Activated CD4-positive, alpha-beta T cell treated with anti-CD3 and anti-CD28 coated beads for 1 hour (primary cell): Measurements from ENCODE around the gene GTPBP6.
A peak's percentile ranks its signal among the peaks of the same experiment; 100 is the strongest.

Source experiments
- DNase-seq: peaks from one replicate; pipeline ENCODE4 v3.0.0-alpha.2; 2020

GTPBP6 gene, protein sequence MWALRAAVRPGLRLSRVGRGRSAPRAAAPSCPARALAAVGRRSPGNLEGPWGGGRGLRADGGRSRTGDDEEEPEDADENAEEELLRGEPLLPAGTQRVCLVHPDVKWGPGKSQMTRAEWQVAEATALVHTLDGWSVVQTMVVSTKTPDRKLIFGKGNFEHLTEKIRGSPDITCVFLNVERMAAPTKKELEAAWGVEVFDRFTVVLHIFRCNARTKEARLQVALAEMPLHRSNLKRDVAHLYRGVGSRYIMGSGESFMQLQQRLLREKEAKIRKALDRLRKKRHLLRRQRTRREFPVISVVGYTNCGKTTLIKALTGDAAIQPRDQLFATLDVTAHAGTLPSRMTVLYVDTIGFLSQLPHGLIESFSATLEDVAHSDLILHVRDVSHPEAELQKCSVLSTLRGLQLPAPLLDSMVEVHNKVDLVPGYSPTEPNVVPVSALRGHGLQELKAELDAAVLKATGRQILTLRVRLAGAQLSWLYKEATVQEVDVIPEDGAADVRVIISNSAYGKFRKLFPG

DNA sequence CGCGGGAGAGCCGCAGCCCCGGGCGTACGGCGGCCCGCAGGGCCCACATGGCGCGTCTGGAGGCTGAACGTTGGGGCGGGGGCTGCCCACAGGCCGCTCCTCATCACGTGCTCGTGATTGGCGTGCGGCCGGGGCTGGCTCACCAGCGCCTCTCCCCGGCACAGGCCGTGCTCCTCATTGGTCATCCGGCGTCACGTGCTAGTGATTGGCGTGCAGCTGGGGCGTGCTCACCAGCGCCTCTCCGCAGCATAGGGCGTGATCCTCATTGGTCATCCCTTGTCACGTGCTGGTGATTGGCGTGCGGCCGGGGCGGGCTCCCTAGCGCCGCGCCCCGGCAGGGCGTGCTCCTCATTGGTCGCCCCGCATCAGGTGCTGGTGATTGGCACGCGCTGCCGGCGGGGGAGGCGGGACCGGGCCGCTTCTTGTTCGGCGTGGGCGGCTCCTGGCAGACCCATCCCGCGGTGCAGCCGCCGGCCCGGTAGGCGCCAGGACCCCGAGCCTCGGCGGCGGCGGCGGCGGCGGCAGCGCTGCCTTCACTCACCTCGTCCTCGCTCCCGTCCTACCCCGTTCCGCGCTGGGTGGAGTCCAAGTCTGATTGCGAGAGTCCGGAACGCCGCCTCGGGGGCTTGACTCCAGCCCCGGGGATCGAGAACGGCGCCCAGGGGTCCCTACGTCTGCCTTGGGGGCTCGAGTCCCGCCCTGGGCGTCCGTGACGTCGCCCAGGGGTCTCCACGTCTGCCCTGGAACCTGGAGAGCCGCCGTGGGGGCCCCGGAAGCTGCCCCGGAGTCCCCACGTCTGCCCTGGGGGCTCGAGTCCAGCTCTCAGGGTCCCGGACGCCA is at the start of gene GTPBP6:
GTPBP6 (minus strand) TSS at position 58 of the 840 bp plus-strand sequence; CDS start at position 49, 9 bp downstream.
- DNase-seq, result peak; percentile 99

DNA sequence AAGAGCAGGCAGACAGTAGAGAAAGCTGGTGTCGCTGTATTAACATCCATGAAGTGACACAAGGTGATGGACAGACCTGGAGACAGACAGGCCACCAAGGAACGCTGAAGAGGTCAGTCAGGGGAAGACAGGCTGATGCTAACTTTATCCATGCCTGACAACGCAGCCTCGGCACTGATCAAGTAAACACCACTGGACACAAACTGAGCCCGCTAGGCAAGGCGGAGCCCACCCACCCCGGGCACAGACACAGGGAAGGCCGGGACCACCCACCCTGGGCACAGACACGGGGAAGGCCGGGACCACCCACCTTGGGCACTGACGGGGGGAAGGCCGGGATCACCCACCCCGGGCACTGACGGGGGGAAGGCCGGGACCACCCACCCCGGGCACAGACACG is 49.3 kb upstream of the GTPBP6 start:
- DNase-seq, result no peak

DNA sequence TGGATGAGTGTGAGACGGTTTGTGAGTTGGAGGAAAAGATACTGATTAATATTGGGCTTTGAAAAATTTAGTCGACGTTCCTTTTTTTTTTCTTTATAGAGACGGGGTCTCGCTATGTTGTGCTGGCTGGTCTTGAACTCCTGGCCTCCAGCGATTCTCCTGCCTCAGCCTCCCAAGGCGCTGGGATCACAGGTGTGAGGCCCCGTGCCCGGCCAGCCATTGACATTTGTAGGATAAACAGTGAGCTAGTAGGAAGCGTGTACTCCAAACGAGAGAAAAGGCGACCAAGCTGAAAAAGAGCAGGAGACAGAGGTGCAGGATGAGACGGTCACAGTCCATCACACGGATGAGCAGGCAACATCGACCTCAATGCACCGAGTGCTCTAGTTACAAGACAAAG is 48.8 kb upstream of the GTPBP6 start:
- DNase-seq, result no peak

DNA sequence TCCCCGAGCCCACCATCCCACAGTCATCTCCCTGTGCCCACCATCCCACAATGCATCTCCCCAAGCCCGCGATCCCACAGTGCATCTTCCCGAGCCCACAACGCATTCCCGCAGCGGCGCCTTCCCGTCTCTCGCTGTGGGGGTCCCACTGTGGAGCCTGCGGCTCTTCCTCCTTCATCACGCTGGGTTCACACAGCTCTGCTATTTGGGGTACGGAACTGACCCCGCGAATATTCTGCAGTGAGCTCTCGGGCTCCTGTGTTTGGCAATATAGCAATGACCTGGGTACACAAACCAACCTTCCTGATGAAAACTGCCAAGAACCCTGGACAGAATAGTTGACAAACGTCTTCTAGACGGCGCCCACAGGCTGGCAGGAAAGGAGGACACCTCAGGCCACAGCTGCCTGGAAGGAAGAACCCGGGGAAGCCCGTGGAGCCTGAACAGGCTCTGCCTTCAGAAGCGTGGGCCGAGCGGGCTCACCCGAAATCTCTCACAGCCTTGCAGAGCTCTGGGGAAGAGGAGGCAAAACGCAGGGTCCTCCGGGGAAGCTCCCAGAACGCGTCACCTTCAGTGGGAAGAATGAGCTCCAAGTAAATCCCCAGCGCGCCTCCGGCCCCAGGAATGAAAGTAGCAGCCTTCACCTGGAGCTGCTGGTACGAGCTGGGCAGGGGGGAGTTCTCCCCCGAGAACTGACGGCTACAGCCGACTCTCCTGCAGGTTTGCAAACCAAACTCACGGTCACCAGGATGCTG is 45.2 kb upstream of the GTPBP6 start:
- no peak for DNase-seq

DNA sequence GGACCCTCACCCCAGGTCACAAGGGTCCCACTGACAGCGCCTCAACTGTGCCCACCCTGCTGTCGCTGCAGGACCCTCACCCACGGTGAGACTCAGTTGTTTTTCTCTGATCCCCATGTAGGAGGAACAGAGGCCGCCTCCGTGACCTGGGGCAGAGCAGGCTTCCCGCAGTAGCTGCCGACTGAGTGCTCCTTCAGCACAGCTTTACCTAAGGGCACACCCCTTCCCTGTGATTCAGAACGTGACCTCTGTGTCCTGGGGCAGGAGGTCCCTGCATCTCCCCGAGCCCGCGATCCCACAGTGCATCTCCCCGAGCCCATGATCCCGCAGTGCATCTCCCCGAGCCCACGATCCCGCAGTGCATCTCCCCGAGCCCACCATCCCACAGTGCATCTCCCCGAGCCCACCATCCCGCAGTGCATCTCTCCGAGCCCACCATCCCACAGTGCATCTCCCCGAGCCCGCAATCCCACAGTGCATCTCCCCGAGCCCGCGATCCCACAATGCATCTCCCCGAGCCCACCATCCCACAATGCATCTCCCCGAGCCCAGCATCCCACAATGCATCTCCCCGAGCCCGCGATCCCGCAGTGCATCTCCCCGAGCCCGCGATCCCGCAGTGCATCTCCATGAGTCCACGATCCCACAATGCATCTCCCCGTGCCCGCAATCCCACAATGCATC is 44.5 kb upstream of the GTPBP6 start:
- no peak for DNase-seq

DNA sequence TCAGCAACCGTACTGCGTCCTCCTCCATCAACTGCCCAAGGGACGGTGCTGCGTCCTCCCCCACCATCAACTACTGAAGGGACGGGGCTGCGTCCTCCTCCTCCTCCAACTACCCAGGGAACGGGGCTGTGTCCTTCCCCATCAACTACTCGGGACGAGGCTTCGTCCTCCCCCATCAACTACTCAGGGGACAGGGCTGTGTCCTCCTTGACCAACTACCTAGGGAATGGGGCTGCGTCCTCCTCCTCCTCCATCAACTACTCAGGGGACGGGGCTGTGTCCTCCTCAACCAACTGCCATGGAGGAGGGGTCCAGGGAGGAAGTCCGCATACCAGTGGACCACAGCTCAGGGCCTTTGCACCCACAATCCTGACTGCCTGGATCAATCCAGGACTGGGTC is 43.8 kb upstream of the GTPBP6 start:
- no peak for DNase-seq

DNA sequence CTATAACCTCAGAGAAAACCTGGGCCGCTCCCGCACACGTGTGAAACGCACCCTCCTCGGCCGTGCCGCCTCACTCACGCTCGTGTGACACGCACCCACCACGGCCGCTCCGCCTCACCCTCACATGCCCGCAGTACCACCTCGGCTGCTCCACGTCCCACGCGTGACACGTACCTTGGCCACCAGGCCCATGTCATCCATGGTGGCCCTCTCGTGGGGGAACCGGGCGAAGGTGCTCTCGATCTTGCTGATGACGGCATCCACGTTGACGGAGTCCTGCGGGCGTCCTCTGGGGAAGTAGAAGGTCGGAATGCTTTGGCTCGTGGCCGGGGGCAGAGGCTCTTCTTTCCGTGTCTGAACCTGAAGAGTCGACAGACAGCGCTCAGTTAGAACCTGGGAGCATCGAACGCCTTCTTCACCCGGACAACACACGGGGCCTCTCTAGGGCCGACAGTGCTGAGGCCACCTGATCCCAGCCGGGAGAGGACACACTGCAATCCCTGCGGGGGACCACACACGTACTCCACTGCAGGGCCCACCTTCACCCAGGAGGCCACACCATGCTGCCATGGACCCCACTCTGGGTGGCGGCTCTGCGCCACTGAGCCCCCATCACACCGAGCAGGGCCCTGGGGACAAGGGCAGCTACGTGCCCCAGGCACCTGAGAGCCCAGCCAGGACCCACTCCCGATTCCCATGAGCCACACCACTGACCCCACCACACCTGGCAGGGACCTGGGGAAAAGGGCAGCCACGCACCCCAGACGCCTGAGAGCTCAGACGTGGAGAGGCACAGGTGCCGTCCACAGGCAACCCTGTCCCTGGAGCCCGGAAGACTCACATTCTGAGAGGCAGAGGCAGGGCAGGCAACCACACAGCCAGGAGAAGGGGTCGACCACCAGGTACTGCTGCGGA is 42.9 kb upstream of the GTPBP6 start:
- DNase-seq, result no peak

DNA sequence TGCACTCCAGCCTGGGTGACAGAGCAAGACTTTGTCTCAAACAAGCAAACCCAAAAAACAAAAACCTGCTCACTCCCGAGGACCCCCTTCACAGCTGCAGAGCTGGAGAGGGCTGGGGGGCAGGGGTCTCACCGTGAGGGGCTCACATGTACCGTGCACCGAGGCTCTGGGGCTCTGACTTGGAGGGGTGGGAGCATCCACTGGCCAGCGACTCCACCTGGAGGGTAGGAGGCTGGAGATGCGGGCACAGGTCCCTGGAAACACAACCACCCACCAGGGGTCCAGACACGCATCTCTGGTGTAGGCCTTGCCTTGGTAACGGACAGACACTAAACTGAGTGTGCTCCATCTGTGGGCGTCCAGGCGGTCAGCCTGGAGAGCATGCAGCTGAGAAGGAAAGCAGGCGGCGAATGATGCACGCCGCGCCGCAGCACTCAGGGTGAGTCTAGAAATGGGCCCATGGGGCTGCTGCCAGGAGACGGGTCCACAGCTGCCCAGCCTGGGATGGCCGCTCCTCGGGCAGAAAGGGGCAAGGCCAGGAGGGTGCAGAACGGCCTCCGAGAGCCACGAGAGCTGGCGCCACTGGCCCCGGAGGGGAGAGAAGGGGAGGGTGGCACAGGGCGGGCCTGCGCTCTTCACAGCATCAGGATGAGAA is 42.0 kb upstream of the GTPBP6 start:
- DNase-seq, result no peak

DNA sequence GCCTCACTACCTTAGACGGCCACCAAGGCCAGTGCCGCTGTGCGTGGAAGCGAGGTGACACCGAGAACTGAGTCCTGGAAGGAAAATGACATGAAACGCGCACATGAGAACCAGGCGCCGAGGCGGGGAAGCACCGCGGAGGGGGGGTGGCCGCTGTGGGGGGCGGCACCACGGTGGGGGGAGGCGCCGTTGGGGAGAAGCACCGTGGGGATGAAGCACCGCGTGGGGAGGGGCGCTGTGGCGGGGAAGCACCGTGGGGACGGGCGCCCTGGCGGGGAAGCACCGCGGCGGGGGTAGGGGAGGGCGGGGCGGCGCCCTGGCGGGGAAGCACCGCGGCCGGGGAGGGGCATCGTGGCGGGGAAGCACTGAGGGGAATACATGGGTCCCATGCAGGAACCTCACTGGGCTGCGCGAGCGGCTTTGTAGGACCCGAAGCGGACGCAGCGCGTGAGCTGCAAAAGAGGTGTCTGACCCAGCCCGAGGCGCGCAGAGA is 40.1 kb upstream of the GTPBP6 start:
- no peak for DNase-seq

DNA sequence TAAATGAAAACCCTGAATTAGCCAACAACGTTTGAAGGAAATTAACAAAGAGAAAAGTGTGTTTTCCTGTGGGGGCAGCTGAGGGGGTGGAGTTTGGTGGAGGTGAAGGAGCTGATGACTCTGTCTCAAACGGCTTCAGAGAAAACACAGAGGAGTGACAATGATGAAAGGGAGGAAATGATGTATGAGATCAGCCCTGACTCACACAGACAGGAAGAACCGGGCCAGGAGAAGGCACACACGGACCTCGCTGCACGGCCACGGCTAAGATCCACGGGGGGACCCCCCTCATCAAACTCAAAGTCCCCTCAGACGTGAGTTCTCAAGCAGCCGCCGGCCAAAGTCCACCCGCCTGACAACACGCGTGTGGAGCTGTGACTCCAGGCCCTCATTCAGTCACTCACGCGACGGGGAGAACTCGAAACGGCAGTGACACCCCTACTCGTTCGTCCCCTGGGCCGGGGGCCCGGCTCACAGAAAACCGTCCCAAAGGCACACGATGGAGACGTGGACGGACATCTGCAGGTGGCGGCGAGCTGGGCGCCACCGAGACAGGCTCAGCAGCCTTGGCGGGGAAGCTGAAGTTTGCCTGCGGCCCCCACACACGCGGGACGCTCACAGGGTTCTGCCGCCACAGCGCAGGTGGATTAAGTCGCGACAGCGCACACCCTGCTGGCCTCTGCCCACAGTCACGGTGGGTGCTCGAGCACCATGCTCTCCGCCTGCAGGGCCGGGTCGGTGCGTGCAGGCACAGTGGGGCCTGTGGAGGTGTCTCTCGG is 39.3 kb upstream of the GTPBP6 start:
- DNase-seq, result peak; percentile 19

DNA sequence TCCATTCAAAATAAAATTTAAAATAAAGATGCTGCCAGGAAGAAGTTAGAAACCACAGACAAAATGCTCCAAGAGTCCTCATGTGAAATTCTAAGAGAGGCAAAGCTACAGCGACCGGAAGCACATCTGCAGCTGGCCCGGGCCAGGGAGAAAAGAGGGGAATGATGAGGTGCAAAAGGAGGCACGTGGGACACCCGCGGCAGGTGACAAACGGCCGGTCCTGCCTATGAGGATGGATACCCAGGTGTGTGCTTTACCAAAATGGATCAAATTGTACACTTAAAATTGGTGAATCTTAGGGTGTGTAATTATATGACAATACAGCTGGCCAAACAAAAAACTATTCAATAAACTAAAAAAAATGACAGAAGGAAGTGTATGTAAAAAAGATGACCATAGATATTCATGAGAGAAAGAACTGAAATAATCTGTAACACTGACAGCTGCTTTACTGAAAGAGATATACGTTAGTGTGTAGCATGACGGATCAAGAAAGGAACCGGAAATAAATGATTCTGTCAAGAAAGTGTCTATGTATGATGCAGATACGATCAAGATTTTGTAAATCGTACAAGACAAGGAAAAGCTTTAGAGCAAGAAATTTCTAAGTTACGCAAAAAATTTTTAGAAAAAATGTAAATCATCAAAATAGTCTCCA is 38.6 kb upstream of the GTPBP6 start:
- no peak for DNase-seq

DNA sequence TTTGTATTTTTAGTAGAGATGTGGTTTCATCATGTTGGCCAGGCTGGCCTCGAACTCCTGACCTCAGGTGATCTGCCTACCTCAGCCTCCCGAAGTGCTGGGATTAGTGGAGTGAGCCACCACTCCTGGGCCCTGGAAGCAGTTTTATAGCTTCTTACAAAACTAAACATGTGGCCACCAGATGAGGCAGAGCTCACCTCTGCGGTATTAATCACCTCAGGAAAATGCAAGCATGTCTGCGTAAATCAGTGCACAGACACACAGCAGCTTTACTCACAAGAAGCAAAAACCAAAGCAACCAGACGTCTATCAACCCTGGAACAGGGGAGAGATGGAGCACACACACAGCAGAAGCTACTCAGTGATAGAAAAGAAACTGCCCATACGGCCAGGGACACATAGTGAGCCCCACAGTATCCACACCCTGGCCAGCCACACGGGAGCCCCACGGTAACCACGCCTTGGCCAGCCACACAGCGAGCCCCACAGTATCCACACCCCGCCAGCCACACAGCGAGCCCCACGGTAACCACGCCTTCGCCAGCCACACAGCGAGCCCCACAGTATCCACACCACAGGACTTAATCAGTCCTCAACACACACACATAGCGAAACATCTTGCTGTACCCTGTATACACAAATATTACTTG is 37.9 kb upstream of the GTPBP6 start:
- no peak for DNase-seq

DNA sequence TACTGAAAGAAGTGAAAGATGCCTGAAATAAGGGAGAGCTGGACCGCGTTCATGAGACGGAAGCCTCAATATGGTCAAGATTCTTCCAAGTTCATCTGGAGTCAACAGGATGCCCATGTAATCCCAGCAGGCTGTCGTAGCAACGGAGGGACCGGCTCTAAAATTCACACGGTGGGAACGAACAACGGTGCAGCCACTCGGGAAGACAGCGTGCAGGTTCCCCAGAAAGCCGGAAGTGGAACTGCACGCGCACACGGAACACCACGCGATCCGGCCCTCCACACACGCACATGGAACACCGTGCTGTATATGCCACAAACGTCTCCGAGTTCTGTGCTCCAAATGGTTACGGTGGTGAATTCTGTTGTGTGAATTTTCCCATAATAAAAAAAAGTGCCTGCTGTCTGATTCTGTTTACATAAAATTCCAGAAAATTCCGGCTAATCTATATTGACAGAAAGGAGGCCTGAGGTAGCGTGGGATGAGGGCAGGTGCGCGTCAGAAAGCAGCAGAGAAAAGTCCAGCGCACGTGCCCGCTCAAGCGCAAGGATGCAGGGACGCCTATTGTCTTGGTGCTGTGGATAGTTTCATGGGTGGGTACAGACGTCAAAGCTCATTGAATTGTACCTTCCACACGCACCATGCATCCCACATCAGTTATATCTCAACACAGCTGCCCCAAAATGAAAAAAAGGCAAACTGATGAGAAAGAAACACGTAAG is 36.9 kb upstream of the GTPBP6 start:
- no peak for DNase-seq

DNA sequence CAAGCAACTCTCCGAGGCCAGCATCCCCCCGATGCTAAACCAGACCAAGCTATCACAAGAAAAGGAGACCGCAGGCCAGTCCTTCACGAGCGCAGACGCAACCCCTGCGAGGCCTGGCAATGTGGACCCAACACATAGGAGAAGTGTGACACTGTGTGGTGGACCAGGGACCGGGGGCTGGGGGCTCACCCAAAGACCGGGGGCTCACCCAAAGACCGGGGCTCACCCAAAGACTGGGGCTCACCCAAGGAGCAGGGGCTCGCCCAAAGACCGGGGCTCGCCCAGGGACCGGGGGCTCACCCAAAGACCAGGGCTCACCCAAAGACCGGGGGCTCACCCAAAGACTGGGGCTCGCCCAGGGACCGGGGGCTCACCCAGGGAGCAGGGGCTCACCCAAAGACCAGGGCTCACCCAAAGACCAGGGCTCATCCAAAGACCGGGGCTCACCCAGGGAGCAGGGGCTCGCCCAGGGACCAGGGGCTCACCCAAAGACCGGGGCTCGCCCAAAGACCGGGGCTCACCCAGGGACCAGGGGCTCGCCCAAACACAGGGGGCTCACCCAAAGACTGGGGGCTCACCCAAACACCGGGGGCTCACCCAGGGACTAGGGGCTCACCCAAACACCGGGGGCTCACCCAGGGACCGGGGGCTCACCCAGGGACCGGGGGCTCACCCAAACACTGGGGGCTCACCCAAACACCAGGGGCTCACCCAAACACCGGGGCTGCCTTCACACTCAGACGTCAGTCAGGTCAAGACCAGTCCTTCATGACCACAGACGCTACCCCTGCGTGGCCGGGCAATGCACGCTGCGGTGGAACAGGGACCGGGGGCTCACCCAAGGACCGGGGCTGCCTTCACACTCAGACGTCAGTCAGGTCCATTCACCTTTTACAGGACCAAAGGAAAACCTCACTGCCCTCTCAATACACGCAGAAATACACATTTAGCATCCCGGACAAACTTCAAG is 35.3 kb upstream of the GTPBP6 start:
- DNase-seq, result no peak

DNA sequence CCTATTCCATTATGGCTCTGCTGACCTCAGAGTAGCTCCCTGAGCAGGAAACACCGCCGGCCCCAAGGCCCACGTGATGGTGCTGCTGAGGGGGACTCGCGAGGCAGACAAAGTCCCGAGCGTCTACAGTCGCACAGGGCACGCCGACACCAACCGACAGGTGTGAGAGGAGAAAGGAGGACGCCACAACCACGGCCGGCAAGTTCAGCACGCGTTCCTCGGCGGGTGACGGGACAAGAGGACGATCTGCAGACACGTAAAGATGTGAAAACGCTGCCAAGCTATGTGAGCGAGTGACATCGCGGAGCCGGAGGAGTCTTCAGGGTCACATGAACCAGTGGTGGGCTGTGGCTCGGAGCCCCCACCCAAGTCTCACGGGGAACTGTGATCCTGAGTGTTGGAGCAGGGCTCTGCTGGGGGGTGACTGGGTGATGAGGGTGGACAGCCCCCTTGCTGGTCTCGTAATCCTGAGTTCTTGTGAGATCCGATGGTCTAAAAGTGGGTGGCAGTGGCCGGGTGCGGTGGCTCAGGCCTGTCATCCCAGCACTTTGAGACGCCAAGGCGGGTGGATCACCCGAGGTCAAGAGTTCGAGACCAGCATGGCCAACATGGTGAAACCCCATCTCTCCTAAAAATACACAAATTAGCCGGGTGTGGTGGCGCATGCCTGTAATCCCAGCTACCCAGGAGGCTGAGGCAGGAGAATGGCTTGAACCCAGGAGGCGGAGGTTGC is 34.2 kb upstream of the GTPBP6 start:
- DNase-seq, result no peak

DNA sequence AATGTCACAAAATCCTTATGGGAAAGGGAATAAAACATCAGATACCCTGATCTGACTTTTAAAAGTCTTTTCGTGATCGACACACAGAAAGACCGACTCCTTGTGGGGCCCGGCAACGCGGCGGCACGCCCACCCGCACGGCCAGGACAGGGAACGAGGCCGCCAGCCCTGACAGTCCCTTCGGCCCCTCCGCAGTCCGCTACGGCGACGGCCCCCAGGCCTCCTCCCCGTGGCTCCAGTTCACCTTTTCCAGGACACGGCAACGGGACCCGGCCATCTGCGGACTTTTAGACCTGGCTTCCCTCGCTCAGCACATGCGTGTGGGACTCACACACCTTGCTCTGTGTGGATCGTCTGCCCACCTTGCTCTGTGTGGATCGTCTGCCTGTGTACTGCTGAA is 33.6 kb upstream of the GTPBP6 start:
- no peak for DNase-seq
